ENCODE data around the gene PRKN. TPM values are rescaled to one million over a fixed set of nuclear protein-coding genes. Genes with fewer than 3 reads are reported as not detected.

The PRKN gene
- total and polyA plus RNA-seq, 9 of the 15 experiments (the other 6 are each of a cell fraction or from before 2014, with no cell fraction given) = 0.03 to 0.96 (median 0.15) TPM; not detected in 2

- ChIA-PET POLR2A (no interaction called here), CTCF (ENCODE audit: low intra/inter-chr PET ratio) (no interaction called here)
- BruUV-seq (replicated peaks) = no TSS peak
- no peak overlapping the region for H3K4me3 ChIP-seq
- H3K79me2 ChIP-seq (ENCODE audit: control insufficient read depth, insufficient read depth, low read length) = no peaks in the 10 kb centered on the region
- no peak overlapping the region for H3K4me2 ChIP-seq (ENCODE audit: insufficient read depth, low read length)
- no peaks in the 10 kb centered on the region for H3K36me3 ChIP-seq (ENCODE audit: control insufficient read depth, insufficient read depth, low read length)
- DNase-seq (ENCODE audit: extremely low read depth in 1 of 4, low spot score in 3 of 4) = no peak
- H2AFZ ChIP-seq (ENCODE audit: low read depth, low read length) = no peak overlapping the region
- no peak for FAIRE-seq
- no peak for TF ChIP-seq PYGO2 (tag; IDR thresholded peaks at IDR 0.05)
- TF ChIP-seq KDM4B (IDR thresholded peaks at IDR 0.05; ENCODE audit: borderline replicate concordance in 2 of 2, low read depth in 1 of 2) = no peak
- no peaks in the 10 kb centered on the region for H4K20me1 ChIP-seq (replicated peaks; ENCODE audit: control insufficient read depth, insufficient read depth, low read length)
- ATAC-seq = no peak
- H3K9me3 ChIP-seq (replicated peaks; ENCODE audit: control insufficient read depth, insufficient read depth, low read depth, low read length) = 0 out of 2 replicates have a peak, but pooled peaks cover 3% of the 10 kb centered on the region
- no peak overlapping the region for H3K27ac ChIP-seq (ENCODE audit: extremely low read depth, low read depth, low read length)
- H3K9me1 ChIP-seq (ENCODE audit: control insufficient read depth, insufficient read depth, low read length) = no peaks in the 10 kb centered on the region
- no peak overlapping the region for H3K9ac ChIP-seq (ENCODE audit: insufficient read depth in 1 of 2, low read depth in 2 of 2, low read length in 2 of 2)
- in situ Hi-C loops (cut with MboI) (no loop called here), intact Hi-C loops (cut with micrococcal nuclease) (no loop called here)
- H3K27me3 ChIP-seq (ENCODE audit: control insufficient read depth in 2 of 2, insufficient read depth in 2 of 2, low read length in 2 of 2) = no peaks in the 10 kb centered on the region
- WGBS (ENCODE audit: insufficient coverage, low coverage, missing lambda C conversion rate) = 0% methylated on average over 2 of the region's 2 CpGs
- no peaks in the 10 kb centered on the region for H3K4me1 ChIP-seq (replicated peaks in 1 of 2; ENCODE audit: control insufficient read depth in 2 of 2, insufficient read depth in 2 of 2, low read length in 2 of 2)
These were observed 571.4 kb downstream of the PRKN start for GRCh38 chr6:162156146-162156545.

GRCh38 chr6:162154930-162155329 lies 572.6 kb downstream of the PRKN start:
- H3K4me1 ChIP-seq (replicated peaks in 1 of 2; ENCODE audit: control insufficient read depth in 2 of 2, insufficient read depth in 2 of 2, low read length in 2 of 2) = no peaks in the 10 kb centered on the region
- no peak overlapping the region for H3K27ac ChIP-seq (ENCODE audit: extremely low read depth, low read depth, low read length)
- POLR2A ChIA-PET = no interaction called here
- H3K4me3 ChIP-seq = no peak overlapping the region
- no TSS peak for BruUV-seq (replicated peaks)
- H3K4me2 ChIP-seq (ENCODE audit: insufficient read depth, low read length) = no peak overlapping the region
- H3K9ac ChIP-seq (ENCODE audit: insufficient read depth in 1 of 2, low read depth in 2 of 2, low read length in 2 of 2) = no peak overlapping the region
- H3K36me3 ChIP-seq (ENCODE audit: control insufficient read depth, insufficient read depth, low read length) = no peaks in the 10 kb centered on the region
- no peaks in the 10 kb centered on the region for H3K27me3 ChIP-seq (ENCODE audit: control insufficient read depth in 2 of 2, insufficient read depth in 2 of 2, low read length in 2 of 2)
- intact Hi-C loops (cut with micrococcal nuclease) (no loop called here), in situ Hi-C loops (cut with MboI) (no loop called here)
- H3K79me2 ChIP-seq (ENCODE audit: control insufficient read depth, insufficient read depth, low read length) = no peaks in the 10 kb centered on the region
- ATAC-seq (no peak), FAIRE-seq (no peak), DNase-seq (ENCODE audit: extremely low read depth in 1 of 4, low spot score in 3 of 4) (no peak)
- H4K20me1 ChIP-seq (replicated peaks; ENCODE audit: control insufficient read depth, insufficient read depth, low read length) = no peaks in the 10 kb centered on the region
- H2AFZ ChIP-seq (ENCODE audit: low read depth, low read length) = no peak overlapping the region
- no peaks in the 10 kb centered on the region for H3K9me1 ChIP-seq (ENCODE audit: control insufficient read depth, insufficient read depth, low read length)
- TF ChIP-seq ZNF316 (IDR thresholded peaks at IDR 0.05) (peak; percentile 81), BRF2 (IDR thresholded peaks at IDR 0.05; ENCODE audit: borderline replicate concordance, insufficient read depth, insufficient read length) (no peak), FOSL1 (tag; conservative IDR thresholded peaks at IDR 0.05) (no peak), COPS2 (conservative IDR thresholded peaks at IDR 0.05) (no peak), KDM2B (CRISPR knock-in tag; IDR thresholded peaks at IDR 0.05) (no peak), POLR3G (IDR thresholded peaks at IDR 0.05; ENCODE audit: extremely low read depth, insufficient read length, insufficient replicate concordance) (no peak), C11orf30 (IDR thresholded peaks at IDR 0.05; ENCODE audit: low read depth) (peak; percentile 35; the same call in 1 of the 2 replicates), MAFG (tag; conservative IDR thresholded peaks at IDR 0.05) (peak; percentile 45; the same call in 1 of the 2 replicates), KLF16 (IDR thresholded peaks at IDR 0.05) (no peak)
- H3K9me3 ChIP-seq (replicated peaks; ENCODE audit: control insufficient read depth, insufficient read depth, low read depth, low read length) = 0 out of 2 replicates have a peak, but pooled peaks cover 3% of the 10 kb centered on the region
- CTCF ChIA-PET (ENCODE audit: low intra/inter-chr PET ratio) = no interaction called here
